NCI-H82 treated with DMSO at 0.1 percent for 48 hours (cell line): Measurements from ENCODE around the gene CYP24A1.

Experiments
- DNase-seq: peaks from one replicate; lab custom pipeline; 2025; ENCODE audit not compliant: unreplicated experiment; lab: John Stamatoyannopoulos, UW

CYP24A1 gene

DNA sequence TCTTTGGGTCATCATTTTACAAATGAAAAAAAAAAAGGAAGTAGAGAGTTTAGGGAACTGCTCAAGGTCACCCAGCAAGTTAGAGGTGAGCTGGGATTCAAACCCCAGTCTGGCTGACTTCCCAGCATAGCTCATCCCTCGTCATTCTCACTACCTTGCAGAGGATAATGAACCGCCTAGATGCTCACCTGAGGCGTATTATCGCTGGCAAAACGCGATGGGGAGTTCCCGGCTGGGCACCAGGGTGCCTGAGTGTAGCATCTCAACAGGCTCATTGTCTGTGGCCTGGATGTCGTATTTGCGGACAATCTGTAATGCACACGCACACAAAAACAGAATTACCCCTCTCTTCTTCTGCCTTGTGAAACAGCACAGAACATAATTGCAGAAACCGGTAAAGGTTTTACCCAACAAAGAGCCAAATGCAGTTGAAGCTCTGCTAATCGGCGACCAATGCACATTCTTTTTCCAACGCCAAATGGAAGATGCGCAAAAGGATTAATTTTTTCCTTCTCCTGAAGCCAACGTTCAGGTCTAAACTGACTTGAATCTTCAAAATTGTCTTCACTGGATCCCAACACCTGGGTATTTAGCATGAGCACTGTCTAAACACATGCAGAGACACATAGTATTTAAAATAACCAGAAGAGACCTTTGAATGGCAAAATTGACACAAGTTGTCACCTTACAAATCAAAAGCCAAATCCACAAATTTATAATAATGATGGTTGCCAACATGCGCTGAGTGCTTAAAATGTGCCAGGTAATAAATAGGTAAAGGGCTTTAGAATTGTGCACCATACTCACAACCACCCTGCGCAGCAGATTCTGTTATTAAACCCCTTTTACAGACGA lies 16.6 kb downstream of the CYP24A1 start:
- no peak for DNase-seq

DNA sequence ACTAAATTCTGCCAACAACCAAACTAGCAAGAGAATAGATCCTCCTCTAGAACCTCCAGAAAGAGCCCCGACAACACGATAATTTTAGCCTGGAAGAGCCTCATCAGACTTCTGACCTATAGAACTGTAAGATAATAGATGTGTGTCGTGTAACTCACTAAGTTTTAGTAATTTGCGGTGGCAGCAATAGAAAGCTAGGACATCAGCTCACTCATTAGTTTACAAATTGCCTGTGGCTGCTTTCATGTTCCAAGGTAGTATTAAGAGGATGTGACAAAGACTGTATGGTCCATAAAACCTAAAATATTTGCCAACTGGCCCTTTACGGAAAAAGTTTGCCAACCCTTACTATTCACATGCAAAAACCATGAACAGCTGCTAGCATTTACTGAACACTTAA lies 17.3 kb downstream of the CYP24A1 start:
- no peak for DNase-seq

DNA sequence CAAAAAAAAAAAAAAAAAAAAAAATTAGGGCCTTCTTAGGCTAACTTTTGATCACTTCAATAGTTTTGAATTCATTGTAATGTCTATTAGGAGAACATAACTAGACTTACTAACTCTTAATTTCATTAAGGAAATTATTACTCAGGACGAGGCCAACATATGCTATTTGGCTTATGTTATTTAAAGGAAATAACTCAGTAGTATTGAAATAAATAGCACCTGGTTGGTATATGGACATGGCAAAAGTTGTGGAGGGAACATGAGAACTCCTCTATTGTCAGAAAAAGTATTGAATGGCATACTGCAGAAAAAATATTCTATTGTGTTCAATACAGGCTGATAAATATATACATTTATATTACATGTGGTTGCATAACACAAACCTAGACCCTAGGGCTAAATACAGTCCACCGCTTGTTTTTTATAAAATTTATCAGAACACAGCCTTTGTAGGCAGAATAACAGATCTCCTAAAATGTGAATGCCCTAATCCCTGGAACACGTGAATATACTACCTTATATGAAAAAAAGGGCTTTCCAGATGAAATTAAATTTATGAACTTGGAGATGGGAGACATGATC lies 18.0 kb downstream of the CYP24A1 start:
- DNase-seq = no peak

DNA sequence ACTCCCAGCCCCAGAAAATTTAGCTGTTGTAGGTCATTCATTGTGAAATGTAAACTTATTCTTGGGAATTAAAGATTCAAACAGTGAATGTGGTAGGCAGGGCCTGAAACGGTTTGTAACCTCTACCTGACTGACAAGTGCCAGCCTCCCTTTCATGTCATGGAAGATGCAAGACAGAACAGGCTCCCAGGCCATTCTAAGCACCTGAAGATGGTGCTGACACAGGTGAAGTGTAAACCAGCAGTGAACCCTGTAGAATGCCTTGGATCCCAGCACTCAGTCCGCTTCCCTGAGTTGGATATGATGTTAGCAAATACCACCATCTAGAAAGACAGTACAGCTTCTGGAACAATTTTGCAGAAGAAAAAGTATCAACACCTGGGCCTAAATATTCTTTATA lies 19.3 kb downstream of the CYP24A1 start:
- DNase-seq = no peak

DNA sequence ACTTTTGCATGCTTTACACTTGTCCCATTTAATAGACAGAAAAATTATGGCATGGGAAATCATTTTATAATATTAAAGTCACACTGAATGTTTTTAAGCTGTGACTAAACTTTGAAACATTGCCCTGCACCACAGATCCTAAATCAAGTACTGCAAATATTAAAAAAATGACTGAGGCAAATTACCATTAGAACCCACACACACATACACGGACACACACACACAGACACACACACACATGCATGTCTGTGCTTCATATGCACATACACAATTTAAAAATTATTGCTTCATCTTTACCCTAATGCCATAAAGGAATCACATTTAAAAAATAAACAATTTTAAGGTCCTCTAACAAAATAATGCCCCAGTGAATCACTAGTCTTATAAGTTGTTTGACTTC lies 19.9 kb downstream of the CYP24A1 start:
- DNase-seq = no peak

GRCh38 chr20:54153041-54153327 lies 20.8 kb downstream of the CYP24A1 start:
- no peak for DNase-seq

DNA sequence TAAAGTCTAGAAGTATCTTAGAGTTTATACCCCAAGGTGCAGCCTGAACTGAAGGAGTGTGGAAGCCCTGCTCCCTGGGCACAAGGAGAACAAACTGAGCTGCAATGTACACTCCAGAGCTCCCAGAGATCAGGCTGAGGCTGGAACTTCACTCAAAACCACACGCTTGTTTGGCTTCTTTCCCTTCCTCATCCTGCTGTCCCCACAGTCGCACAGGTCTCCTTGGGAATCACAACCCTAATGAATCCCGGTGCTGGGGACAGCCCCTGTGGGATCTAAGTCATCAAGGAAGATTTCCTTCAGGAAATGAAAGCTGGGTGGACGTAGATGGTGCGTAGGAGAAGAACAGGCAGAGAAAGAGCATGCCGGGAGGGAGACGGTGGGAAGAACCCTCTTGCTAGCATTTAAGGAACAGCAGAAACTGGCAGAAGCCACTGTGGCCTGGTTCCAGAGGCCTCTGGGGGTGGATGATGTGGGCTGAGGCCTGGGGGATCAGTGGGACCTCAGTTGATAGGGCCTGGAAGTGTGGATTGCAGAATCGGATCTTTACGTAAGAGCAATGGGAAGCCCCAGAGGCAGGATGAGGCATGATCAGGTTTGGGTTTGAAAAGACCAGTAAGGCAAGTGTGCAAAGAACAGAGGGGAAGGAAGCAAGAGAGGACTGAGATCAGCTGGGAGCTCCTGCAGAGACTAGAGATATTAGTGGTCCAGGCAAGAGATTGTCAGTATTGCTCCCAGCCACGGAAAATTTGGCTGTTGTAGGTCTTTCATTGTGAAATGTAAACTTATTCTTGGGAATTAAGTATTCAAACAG lies 21.4 kb downstream of the CYP24A1 start:
- DNase-seq = no peak

- DNase-seq = no peak
These were observed 22.1 kb downstream of the CYP24A1 start for GRCh38 chr20:54151511-54152226.

- DNase-seq = no peak
These were observed 22.7 kb downstream of the CYP24A1 start for GRCh38 chr20:54151075-54151439.

- no peak for DNase-seq
These were observed 24.0 kb downstream of the CYP24A1 start for GRCh38 chr20:54149765-54150264.

DNA sequence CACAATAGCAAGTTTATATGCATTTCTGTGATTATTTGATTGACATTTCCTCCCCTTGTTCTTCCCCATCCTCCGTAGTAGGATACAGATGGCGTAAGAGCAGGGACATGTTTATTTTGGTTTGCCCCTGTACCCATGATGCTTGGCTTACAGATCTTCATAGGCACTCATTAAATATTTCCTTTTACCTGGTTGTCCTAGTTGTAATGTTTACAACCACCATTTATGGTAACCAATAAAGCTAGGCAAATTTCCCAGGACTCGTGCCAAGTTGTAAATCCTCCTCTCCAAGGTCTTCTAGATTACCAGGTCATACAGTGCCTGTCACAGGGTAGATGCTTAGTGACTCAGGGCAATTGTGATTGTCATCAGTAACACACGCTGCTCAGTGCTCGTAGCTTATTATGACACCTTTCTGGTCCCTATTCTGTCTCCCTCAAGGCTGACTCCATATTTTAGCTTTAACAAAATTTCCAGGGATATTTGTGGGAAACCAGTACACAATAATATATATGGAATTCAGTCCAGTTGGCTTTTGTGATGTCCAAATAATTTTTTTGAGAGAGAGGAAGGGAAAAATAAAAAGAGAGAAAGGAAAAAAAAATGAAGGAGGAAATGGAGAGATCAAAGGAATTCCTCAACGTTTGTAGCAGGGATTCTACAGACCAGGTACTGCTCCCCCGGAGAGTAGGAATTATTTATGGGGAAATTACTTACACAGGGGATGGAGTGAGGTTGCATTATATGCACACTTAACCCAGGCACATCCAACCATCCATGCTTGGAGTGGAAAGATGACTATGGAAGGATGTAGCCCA lies 24.6 kb downstream of the CYP24A1 start:
- DNase-seq = no peak

- DNase-seq = no peak
These were observed 27.1 kb downstream of the CYP24A1 start for GRCh38 chr20:54146672-54147071.

- no peak for DNase-seq
These were observed 28.9 kb downstream of the CYP24A1 start for GRCh38 chr20:54144847-54145414.

GRCh38 chr20:54140927-54141566 lies 32.7 kb downstream of the CYP24A1 start:
- no peak for DNase-seq

DNA sequence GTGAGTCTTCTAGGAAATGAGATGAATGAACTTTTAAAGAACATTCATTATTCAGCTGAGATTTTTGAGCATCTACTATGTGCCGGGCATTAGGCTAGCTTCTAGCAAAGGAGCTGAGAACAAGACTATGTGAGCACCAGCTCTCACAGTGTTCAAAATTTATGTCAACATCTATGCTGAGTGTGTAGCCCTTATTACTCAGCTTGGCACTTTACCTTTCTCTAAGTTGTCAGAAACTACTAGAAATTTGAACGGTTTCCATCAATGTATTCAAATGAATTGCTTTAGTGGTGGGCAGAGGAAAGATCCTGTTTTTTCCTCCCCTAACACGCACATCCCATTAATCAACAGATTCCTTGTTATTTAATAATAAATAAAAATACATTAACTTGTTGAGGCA lies 33.3 kb downstream of the CYP24A1 start:
- DNase-seq = no peak

DNA sequence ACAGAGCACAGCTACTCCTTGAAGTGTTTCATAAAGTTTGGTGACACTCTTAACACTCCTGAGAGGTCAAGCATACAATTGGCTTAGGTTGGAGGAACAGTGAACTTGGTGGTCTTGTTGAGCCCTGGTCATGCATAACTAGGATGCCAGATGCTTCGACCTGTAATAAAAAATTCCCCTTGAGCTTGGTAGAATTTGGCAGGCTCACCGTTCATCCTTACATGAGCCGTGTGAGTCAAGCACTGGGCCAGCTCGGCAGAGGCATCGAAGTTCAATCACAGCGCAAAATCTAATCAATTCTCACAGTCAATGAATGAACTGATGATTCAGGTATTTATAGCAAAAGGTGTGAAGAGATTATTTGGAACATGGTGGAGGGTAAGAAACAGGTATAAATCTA lies 33.7 kb downstream of the CYP24A1 start:
- DNase-seq = no peak

DNA sequence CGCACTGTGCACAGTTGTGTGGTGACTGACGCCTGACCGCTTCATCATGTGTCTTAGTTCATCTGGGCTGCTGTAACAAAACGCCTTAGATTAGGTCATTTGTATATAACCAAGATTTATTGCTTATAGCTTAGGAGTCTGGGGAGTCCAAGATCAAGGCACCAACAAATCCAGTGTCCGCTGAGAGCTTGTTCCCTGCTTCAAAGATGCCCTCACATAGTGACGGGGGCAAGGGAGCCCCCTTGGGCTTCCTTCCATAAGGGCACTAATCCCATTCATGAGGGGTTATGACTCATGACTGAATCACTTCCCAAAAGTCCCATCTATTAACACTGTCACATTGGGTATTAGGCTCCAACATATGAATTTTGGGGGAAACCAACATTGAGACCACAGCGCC lies 34.6 kb downstream of the CYP24A1 start:
- no peak for DNase-seq

GRCh38 chr20:54138427-54138826 lies 35.4 kb downstream of the CYP24A1 start:
- DNase-seq = no peak

- DNase-seq = no peak
These were observed 36.7 kb downstream of the CYP24A1 start for GRCh38 chr20:54137115-54137514.
